HEK293T (cell line): ENCODE measurements around the gene CTNS.

Experiments
- CTCF ChIA-PET: fragments of 350-600 bp; formaldehyde crosslinking; extraction: SDS; loops from one replicate; lab custom pipeline; 2021; ENCODE audit warnings: antibody characterized with exemption, inconsistent platforms; lab: Yijun Ruan, JAX
- POLR2A ChIA-PET: fragments of 350-600 bp; formaldehyde crosslinking; extraction: SDS; loops from one replicate; lab custom pipeline; 2020; ENCODE audit warnings: antibody characterized with exemption, inconsistent platforms; lab: Yijun Ruan, JAX
- DNase-seq: peaks from one replicate; pipeline ENCODE4 v3.0.0; 2012; ENCODE audit warnings: mixed read lengths; ENCODE audit errors: extremely low spot score
- ARNT ChIP-seq: fragments of 450-650 bp; IDR thresholded peaks from 2 replicates; pipeline ENCODE4 v1.6.1; 2017; ENCODE audit warnings: mild to moderate bottlenecking
- BHLHE40 ChIP-seq: fragments of 450-650 bp; IDR thresholded peaks from 2 replicates; pipeline ENCODE4 v1.6.1; 2016; ENCODE audit warnings: mild to moderate bottlenecking, moderate library complexity, borderline replicate concordance
- CTBP1 ChIP-seq: fragments of 450-650 bp; IDR thresholded peaks from 2 replicates; pipeline ENCODE4 v1.6.1; 2016; ENCODE audit warnings: borderline replicate concordance
- ELF4 ChIP-seq: fragments of 450-650 bp; IDR thresholded peaks from 2 replicates; pipeline ENCODE4 v1.6.1; 2017; ENCODE audit warnings: antibody characterized with exemption
- FOXA1 ChIP-seq: fragments of 450-650 bp; IDR thresholded peaks from 2 replicates; pipeline ENCODE4 v1.6.1; 2016; ENCODE audit warnings: mild to moderate bottlenecking
- FOXK2 ChIP-seq: fragments of 450-650 bp; IDR thresholded peaks from 2 replicates; pipeline ENCODE4 v1.6.1; 2016; ENCODE audit warnings: mild to moderate bottlenecking
- FOXM1 ChIP-seq: fragments of 450-650 bp; IDR thresholded peaks from 2 replicates; pipeline ENCODE4 v1.6.1; 2017; ENCODE audit warnings: mild to moderate bottlenecking, borderline replicate concordance
- HDGF ChIP-seq: fragments of 450-650 bp; IDR thresholded peaks from 2 replicates; pipeline ENCODE4 v1.6.1; 2017; ENCODE audit warnings: antibody characterized with exemption, borderline replicate concordance
- L3MBTL2 ChIP-seq: fragments of 450-650 bp; conservative IDR thresholded peaks from 2 replicates; pipeline ENCODE4 v1.6.1; 2016; ENCODE audit warnings: mild to moderate bottlenecking
- LEF1 ChIP-seq: fragments of 450-650 bp; IDR thresholded peaks from 2 replicates; pipeline ENCODE4 v1.6.1; 2017; ENCODE audit warnings: mild to moderate bottlenecking, borderline replicate concordance
- NFRKB ChIP-seq: fragments of 450-650 bp; IDR thresholded peaks from 2 replicates; pipeline ENCODE4 v1.6.1; 2016; ENCODE audit warnings: mild to moderate bottlenecking, moderate library complexity
- PKNOX1 ChIP-seq: fragments of 450-650 bp; IDR thresholded peaks from 2 replicates; pipeline ENCODE4 v1.6.1; 2016
- SP1 ChIP-seq: fragments of 450-650 bp; IDR thresholded peaks from 2 replicates; pipeline ENCODE4 v1.6.1; 2017
- SUZ12 ChIP-seq: fragments of 450-650 bp; IDR thresholded peaks from 2 replicates; pipeline ENCODE4 v1.6.1; 2016; ENCODE audit warnings: mild to moderate bottlenecking
- TARDBP ChIP-seq: fragments of 450-650 bp; IDR thresholded peaks from 2 replicates; pipeline ENCODE4 v1.6.1; 2016
- ZNF384 ChIP-seq: fragments of 450-650 bp; IDR thresholded peaks from 2 replicates; pipeline ENCODE4 v1.6.1; 2016

The CTNS gene

GRCh38 chr17:3621146-3621720, 15.3 kb upstream of the CTNS start:
- TF ChIP-seq CTBP1 = no peak
- TF ChIP-seq ARNT = no peak
- TF ChIP-seq ZNF384 = no peak
- no peak for TF ChIP-seq NFRKB
- no peak for TF ChIP-seq LEF1
- TF ChIP-seq ELF4 = no peak
- TF ChIP-seq FOXA1 = no peak
- no peak for TF ChIP-seq HDGF
- TF ChIP-seq BHLHE40 = no peak
- TF ChIP-seq SP1 = no peak
- no peak for TF ChIP-seq FOXK2
- TF ChIP-seq PKNOX1 = no peak
- no peak for TF ChIP-seq L3MBTL2
- TF ChIP-seq TARDBP = no peak
- TF ChIP-seq FOXM1 = no peak
- no peak for TF ChIP-seq SUZ12
- ChIA-PET POLR2A (no interaction called here), CTCF (interaction anchor here (1.4 kb wide), 1 partner anchor 18 kb away, joined by 5 read pairs; no protein-coding TSS in a partner anchor)
- no peak for DNase-seq

- no peak for DNase-seq
- CTCF ChIA-PET = interaction anchor here (1.4 kb wide), 1 partner anchor 20 kb away, joined by 5 read pairs; no protein-coding TSS in a partner anchor
- no peak for TF ChIP-seq SP1
- TF ChIP-seq FOXA1 = no peak
- no peak for TF ChIP-seq HDGF
- TF ChIP-seq SUZ12 = no peak
- no peak for TF ChIP-seq FOXK2
- no peak for TF ChIP-seq TARDBP
- no peak for TF ChIP-seq CTBP1
- no peak for TF ChIP-seq ZNF384
- TF ChIP-seq ELF4 = no peak
- no peak for TF ChIP-seq ARNT
- POLR2A ChIA-PET = no interaction called here
These were observed 13.5 kb upstream of the CTNS start for GRCh38 chr17:3622977-3623594.

GRCh38 chr17:3626831-3627768, 9.5 kb upstream of the CTNS start:
- ChIA-PET CTCF (interaction anchor here (0.6 to 1.0 kb wide), 3 partner anchors 24 to 112 kb away, joined by 3 read pairs; no protein-coding TSS in a partner anchor), POLR2A (no interaction called here)
- no peak for TF ChIP-seq FOXM1
- TF ChIP-seq CTBP1 = no peak
- no peak for TF ChIP-seq PKNOX1
- TF ChIP-seq BHLHE40 = no peak
- no peak for TF ChIP-seq HDGF
- no peak for TF ChIP-seq FOXA1
- no peak for TF ChIP-seq L3MBTL2
- TF ChIP-seq NFRKB = no peak
- no peak for TF ChIP-seq ELF4
- no peak for TF ChIP-seq TARDBP
- TF ChIP-seq LEF1 = no peak
- no peak for TF ChIP-seq SUZ12
- no peak for DNase-seq

- ChIA-PET CTCF (interaction anchor here (0.8 to 1.0 kb wide), 2 partner anchors 25 to 77 kb away, joined by 3 read pairs; no protein-coding TSS in a partner anchor), POLR2A (no interaction called here)
- no peak for DNase-seq
- TF ChIP-seq ARNT (no peak), PKNOX1 (no peak), LEF1 (no peak), FOXK2 (no peak)
These were observed 8.8 kb upstream of the CTNS start for GRCh38 chr17:3627769-3628167.

- CTCF ChIA-PET = no interaction called here
These were observed 5.8 kb upstream of the CTNS start for GRCh38 chr17:3630781-3631180.

More at GRCh38 chr17:3630781-3631180, 5.8 kb upstream of the CTNS start:
- POLR2A ChIA-PET = no interaction called here
- DNase-seq = no peak
- no peak for TF ChIP-seq SP1
- TF ChIP-seq ZNF384 = no peak
- TF ChIP-seq FOXM1 = no peak
- no peak for TF ChIP-seq SUZ12
- no peak for TF ChIP-seq ARNT
- no peak for TF ChIP-seq BHLHE40
- no peak for TF ChIP-seq LEF1
- no peak for TF ChIP-seq PKNOX1
- TF ChIP-seq TARDBP = no peak
- TF ChIP-seq ELF4 = no peak
- TF ChIP-seq FOXK2 = no peak
- TF ChIP-seq L3MBTL2 = no peak
